ENCODE results near the gene C2CD3.

GRCh38 chr11:74123008-74123448, 47.8 kb downstream of the C2CD3 start:
- TF ChIP-seq POLR2A (IDR thresholded peaks at IDR 0.05) (no peak), CTCF (IDR thresholded peaks at IDR 0.05) (no peak)
